ENCODE results near the gene BAIAP2. TPM values are rescaled to one million over a fixed set of nuclear protein-coding genes. Genes with fewer than 3 reads are reported as not detected.

BAIAP2 gene
- total and polyA plus RNA-seq, 10 of the 15 experiments (the other 5 are each of a cell fraction or from before 2014, with no cell fraction given): 0.15 to 1.2 (median 0.46) TPM; not detected in 2

GRCh38 chr17:81114351-81115093, 79.6 kb downstream of the BAIAP2 start:
- ChIA-PET CTCF (interaction anchor here (0.6 kb wide), 1 partner anchor 114 kb away, joined by 4 read pairs; no protein-coding TSS in a partner anchor), SMC1A (ENCODE audit: uncharacterized antibody, unreplicated experiment) (no interaction called here), RAD21 (ENCODE audit: unreplicated experiment) (no interaction called here), POLR2A (no interaction called here)
- WGBS (ENCODE audit: insufficient coverage, insufficient replicate concordance, low lambda C conversion rate, missing lambda C conversion rate): 39% methylated on average over 19 of the region's 19 CpGs
- Histone ChIP-seq H3K4me3 (no peak overlapping the region), H3K27me3 (replicated peaks in 1 of 2; ENCODE audit: control insufficient read depth in 2 of 2, insufficient read depth in 2 of 2, low read length in 1 of 2) (no peaks in the 10 kb centered on the region; a peak in 1 of 4 replicates), H3K9ac (ENCODE audit: control insufficient read depth, insufficient read depth, low read length) (no peak overlapping the region), H3K36me3 (ENCODE audit: control insufficient read depth in 2 of 2, insufficient read depth in 2 of 2, low read length in 1 of 2) (no peaks in the 10 kb centered on the region), H3K4me2 (ENCODE audit: control insufficient read depth, insufficient read depth) (no peak overlapping the region), H2AFZ (ENCODE audit: control insufficient read depth, low read depth, low read length) (no peak overlapping the region), H3K27ac (ENCODE audit: control insufficient read depth, insufficient read depth) (no peak overlapping the region), H3K4me1 (ENCODE audit: control insufficient read depth, insufficient read depth, low read length) (no peaks in the 10 kb centered on the region), H3K79me2 (ENCODE audit: control insufficient read depth, insufficient read depth, low read length) (no peaks in the 10 kb centered on the region), H3K9me3 (replicated peaks; ENCODE audit: control insufficient read depth, insufficient read depth, low read length) (no peaks in the 10 kb centered on the region), H4K20me1 (ENCODE audit: control insufficient read depth, insufficient read depth) (no peaks in the 10 kb centered on the region)
- TF ChIP-seq SRF (IDR thresholded peaks at IDR 0.05; ENCODE audit: low read depth in 2 of 2, low read length in 2 of 2) (no peak), MEF2B (IDR thresholded peaks at IDR 0.05; ENCODE audit: partially characterized antibody, poor library complexity, severe bottlenecking) (no peak), PKNOX1 (IDR thresholded peaks at IDR 0.05) (no peak), GABPA (IDR thresholded peaks at IDR 0.05; ENCODE audit: low read depth) (no peak), TCF12 (IDR thresholded peaks at IDR 0.05; ENCODE audit: low read depth, low read length) (no peak), PML (IDR thresholded peaks at IDR 0.05; ENCODE audit: low read length) (no peak), STAT1 (conservative IDR thresholded peaks at IDR 0.05) (no peak), NFYB (IDR thresholded peaks at IDR 0.05; ENCODE audit: insufficient read depth, low read depth, low read length) (no peak), NBN (IDR thresholded peaks at IDR 0.05) (no peak), HDAC2 (IDR thresholded peaks at IDR 0.05) (no peak), POLR2AphosphoS2 (IDR thresholded peaks at IDR 0.05; ENCODE audit: low read depth, low read length) (no peak), CHD1 (IDR thresholded peaks at IDR 0.05; ENCODE audit: low read depth, low read length) (no peak), FOXK2 (IDR thresholded peaks at IDR 0.05) (no peak), SIX5 (IDR thresholded peaks at IDR 0.05; ENCODE audit: low read depth, low read length, severe bottlenecking) (no peak), PAX5 (IDR thresholded peaks at IDR 0.05; ENCODE audit: borderline replicate concordance, low read depth, low read length) (no peak), GATAD2B (conservative IDR thresholded peaks at IDR 0.05; ENCODE audit: low read depth) (no peak), CBFB (IDR thresholded peaks at IDR 0.05; ENCODE audit: low read depth) (no peak), TARDBP (IDR thresholded peaks at IDR 0.05; ENCODE audit: borderline replicate concordance) (no peak)
- intact Hi-C loops (cut with micrococcal nuclease; ENCODE audit: unreplicated experiment) (no loop called here), in situ Hi-C loops (cut with MboI) (no loop called here)
- DNase-seq (ENCODE audit: low read depth, low spot score) (no peak), ATAC-seq (no peak), FAIRE-seq (no peak)
- no TSS peak for BruUV-seq (replicated peaks)
